Skeletal muscle satellite cell (primary cell): ENCODE data around the gene TMEM154.

Experiments used
- H3K27me3 ChIP-seq: 2 replicates; pipeline ENCODE4 v1.7.0; 2013; ENCODE audit warnings: low read length; ENCODE audit not compliant: control insufficient read depth, insufficient read depth
- H3K36me3 ChIP-seq: 2 replicates; pipeline ENCODE4 v1.7.0; 2013; ENCODE audit warnings: mild to moderate bottlenecking, control low read depth, low read length; ENCODE audit not compliant: insufficient read depth
- H3K4me1 ChIP-seq: 2 replicates; pipeline ENCODE4 v1.7.0; 2013; ENCODE audit warnings: low read length; ENCODE audit not compliant: control insufficient read depth, insufficient read depth
- H3K4me2 ChIP-seq: 2 replicates; pipeline ENCODE4 v1.7.0; 2013; ENCODE audit warnings: mild to moderate bottlenecking, low read length
- H3K4me3 ChIP-seq: 2 replicates; pipeline ENCODE4 v1.7.0; 2013; ENCODE audit warnings: low read length
- H3K9ac ChIP-seq: 2 replicates; pipeline ENCODE4 v1.7.0; 2013; ENCODE audit warnings: mild to moderate bottlenecking, low read depth, low read length, moderate library complexity
- H3K9me3 ChIP-seq: replicated peaks from 2 replicates; pipeline ENCODE4 v1.7.0; 2013; ENCODE audit warnings: mild to moderate bottlenecking, control low read depth, low read length

Gene TMEM154

GRCh38 chr4:152640058-152640921, 39.5 kb downstream of the TMEM154 start:
- H3K9ac ChIP-seq: no peak overlapping the region
- no peaks in the 10 kb centered on the region for H3K36me3 ChIP-seq
- H3K27me3 ChIP-seq: no peaks in the 10 kb centered on the region
- no peak overlapping the region for H3K4me3 ChIP-seq
- H3K9me3 ChIP-seq: no peaks in the 10 kb centered on the region
- H3K4me1 ChIP-seq: no peaks in the 10 kb centered on the region
- no peak overlapping the region for H3K4me2 ChIP-seq

- Histone ChIP-seq H3K27me3 (no peaks in the 10 kb centered on the region), H3K9ac (no peak overlapping the region), H3K4me3 (no peak overlapping the region), H3K4me2 (no peak overlapping the region), H3K9me3 (no peaks in the 10 kb centered on the region), H3K4me1 (no peaks in the 10 kb centered on the region), H3K36me3 (no peaks in the 10 kb centered on the region)
Observed at GRCh38 chr4:152635851-152636250, 43.9 kb downstream of the TMEM154 start.

- no peaks in the 10 kb centered on the region for H3K27me3 ChIP-seq
- no peaks in the 10 kb centered on the region for H3K4me1 ChIP-seq
- no peaks in the 10 kb centered on the region for H3K9me3 ChIP-seq
- no peak overlapping the region for H3K9ac ChIP-seq
- no peak overlapping the region for H3K4me2 ChIP-seq
- H3K36me3 ChIP-seq: no peaks in the 10 kb centered on the region
- no peak overlapping the region for H3K4me3 ChIP-seq
Observed at GRCh38 chr4:152634110-152634760, 45.6 kb downstream of the TMEM154 start.

- H3K4me3 ChIP-seq: no peak overlapping the region
- H3K9ac ChIP-seq: no peak overlapping the region
- no peaks in the 10 kb centered on the region for H3K4me1 ChIP-seq
- H3K36me3 ChIP-seq: no peaks in the 10 kb centered on the region
- H3K4me2 ChIP-seq: no peak overlapping the region
- no peaks in the 10 kb centered on the region for H3K9me3 ChIP-seq
- H3K27me3 ChIP-seq: no peaks in the 10 kb centered on the region
Observed at GRCh38 chr4:152633118-152633517, 46.7 kb downstream of the TMEM154 start.

- Histone ChIP-seq H3K4me3 (no peak overlapping the region), H3K4me1 (no peaks in the 10 kb centered on the region), H3K9ac (no peak overlapping the region), H3K36me3 (no peaks in the 10 kb centered on the region), H3K27me3 (no peaks in the 10 kb centered on the region), H3K9me3 (no peaks in the 10 kb centered on the region), H3K4me2 (no peak overlapping the region)
Observed at GRCh38 chr4:152630324-152630723, 49.5 kb downstream of the TMEM154 start.

GRCh38 chr4:152629908-152630307, 49.9 kb downstream of the TMEM154 start:
- no peaks in the 10 kb centered on the region for H3K4me1 ChIP-seq
- no peak overlapping the region for H3K4me3 ChIP-seq
- H3K4me2 ChIP-seq: no peak overlapping the region
- no peak overlapping the region for H3K9ac ChIP-seq
- no peaks in the 10 kb centered on the region for H3K9me3 ChIP-seq
- H3K27me3 ChIP-seq: no peaks in the 10 kb centered on the region
- no peaks in the 10 kb centered on the region for H3K36me3 ChIP-seq

- Histone ChIP-seq H3K9me3 (no peaks in the 10 kb centered on the region), H3K4me3 (no peak overlapping the region), H3K4me1 (no peaks in the 10 kb centered on the region), H3K9ac (no peak overlapping the region), H3K4me2 (no peak overlapping the region), H3K27me3 (no peaks in the 10 kb centered on the region), H3K36me3 (no peaks in the 10 kb centered on the region)
Observed at GRCh38 chr4:152628128-152628527, 51.7 kb downstream of the TMEM154 start.

GRCh38 chr4:152626790-152627189, 53.0 kb downstream of the TMEM154 start:
- Histone ChIP-seq H3K9ac (no peak overlapping the region), H3K4me3 (no peak overlapping the region), H3K4me2 (no peak overlapping the region), H3K4me1 (no peaks in the 10 kb centered on the region), H3K36me3 (no peaks in the 10 kb centered on the region), H3K27me3 (no peaks in the 10 kb centered on the region), H3K9me3 (no peaks in the 10 kb centered on the region)

GRCh38 chr4:152620915-152621314, 58.9 kb downstream of the TMEM154 start:
- no peaks in the 10 kb centered on the region for H3K9me3 ChIP-seq
- H3K4me3 ChIP-seq: no peak overlapping the region
- no peak overlapping the region for H3K4me2 ChIP-seq
- no peak overlapping the region for H3K9ac ChIP-seq
- H3K36me3 ChIP-seq: no peaks in the 10 kb centered on the region
- H3K4me1 ChIP-seq: no peaks in the 10 kb centered on the region
- H3K27me3 ChIP-seq: peaks cover 23% of the 10 kb centered on the region

GRCh38 chr4:152620218-152620617, 59.6 kb downstream of the TMEM154 start:
- H3K27me3 ChIP-seq: peaks cover 29% of the 10 kb centered on the region
- H3K9me3 ChIP-seq: no peaks in the 10 kb centered on the region
- H3K4me1 ChIP-seq: no peaks in the 10 kb centered on the region
- H3K9ac ChIP-seq: no peak overlapping the region
- no peak overlapping the region for H3K4me3 ChIP-seq
- H3K36me3 ChIP-seq: no peaks in the 10 kb centered on the region
- no peak overlapping the region for H3K4me2 ChIP-seq

GRCh38 chr4:152619556-152619955, 60.2 kb downstream of the TMEM154 start:
- Histone ChIP-seq H3K9me3 (no peaks in the 10 kb centered on the region), H3K4me1 (no peaks in the 10 kb centered on the region), H3K9ac (no peak overlapping the region), H3K36me3 (no peaks in the 10 kb centered on the region), H3K4me2 (no peak overlapping the region), H3K4me3 (no peak overlapping the region), H3K27me3 (peaks cover 35% of the 10 kb centered on the region)

- Histone ChIP-seq H3K27me3 (peaks cover 41% of the 10 kb centered on the region), H3K9ac (no peak overlapping the region), H3K9me3 (no peaks in the 10 kb centered on the region), H3K4me2 (no peak overlapping the region), H3K4me3 (no peak overlapping the region), H3K36me3 (no peaks in the 10 kb centered on the region), H3K4me1 (no peaks in the 10 kb centered on the region)
Observed at GRCh38 chr4:152618971-152619370, 60.8 kb downstream of the TMEM154 start.
